HG03439 (cell line): ENCODE data around the gene GPRC5B.

Source experiments
- ATAC-seq: cut with Tn5 transposase; IDR thresholded peaks from one replicate; pipeline ENCODE4 v1.9.1; 2021; ENCODE audit warnings: mild to moderate bottlenecking, moderate library complexity; ENCODE audit not compliant: unreplicated experiment

The GPRC5B gene

GRCh38 chr16:19874026-19874425 lies 10.6 kb downstream of the GPRC5B start:
- ATAC-seq = no peak

- no peak for ATAC-seq
Observed at GRCh38 chr16:19872935-19873334, 11.7 kb downstream of the GPRC5B start.

GRCh38 chr16:19872179-19872863 lies 12.3 kb downstream of the GPRC5B start:
- no peak for ATAC-seq

- ATAC-seq = no peak
Observed at GRCh38 chr16:19871721-19872120, 12.9 kb downstream of the GPRC5B start.

GRCh38 chr16:19868421-19868820 lies 16.2 kb downstream of the GPRC5B start:
- no peak for ATAC-seq

GRCh38 chr16:19864566-19864965 lies 20.1 kb downstream of the GPRC5B start:
- no peak for ATAC-seq

GRCh38 chr16:19863990-19864389 lies 20.7 kb downstream of the GPRC5B start:
- no peak for ATAC-seq

GRCh38 chr16:19861811-19862327 lies 22.8 kb downstream of the GPRC5B start:
- ATAC-seq = no peak

GRCh38 chr16:19861133-19861532 lies 23.5 kb downstream of the GPRC5B start:
- ATAC-seq = no peak

DNA sequence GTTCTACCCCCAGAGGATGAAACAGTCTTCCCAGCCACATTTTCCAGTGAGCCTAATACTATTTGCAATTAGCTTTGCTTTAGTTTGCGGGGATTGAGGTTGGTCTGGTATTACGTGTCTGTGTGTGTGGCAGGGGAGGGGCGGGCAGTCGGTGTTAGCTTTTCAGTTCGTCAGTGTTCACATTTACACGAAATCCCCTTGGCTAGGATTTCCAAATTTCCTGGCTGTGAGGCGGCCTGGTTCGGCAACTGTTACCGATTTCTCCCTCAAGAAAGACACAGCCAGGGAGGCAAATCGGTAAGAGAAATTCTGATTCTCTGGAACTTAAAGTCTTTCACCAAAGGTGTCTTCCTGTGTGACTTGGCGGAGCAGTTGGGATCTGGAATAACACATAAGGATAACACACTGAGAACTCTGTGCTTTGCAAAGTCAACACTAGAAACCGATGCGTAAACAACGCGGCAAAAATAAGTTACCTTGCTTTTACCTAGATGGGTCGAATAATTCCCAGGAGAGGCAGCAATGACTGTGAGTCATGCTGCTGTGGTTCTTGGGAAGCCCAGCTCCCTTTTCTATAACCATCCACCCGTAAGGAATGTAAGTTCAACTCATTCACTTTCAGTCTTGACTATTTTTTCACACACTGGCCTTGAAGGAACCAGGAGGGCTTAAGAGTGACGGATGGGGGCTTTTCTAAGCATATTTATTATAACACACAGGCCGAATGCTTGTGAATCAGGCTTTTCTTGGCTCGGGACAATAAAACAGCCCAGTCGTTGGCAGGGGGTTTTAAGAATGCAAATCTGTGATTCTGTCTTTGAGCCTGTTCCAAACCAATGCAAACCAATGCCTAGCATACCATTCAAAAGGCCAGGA lies 24.2 kb downstream of the GPRC5B start:
- no peak for ATAC-seq

GRCh38 chr16:19859603-19860002 lies 25.0 kb downstream of the GPRC5B start:
- ATAC-seq = no peak

- ATAC-seq = no peak
Observed at GRCh38 chr16:19859166-19859565, 25.5 kb downstream of the GPRC5B start.

GRCh38 chr16:19858340-19859018 lies 26.2 kb downstream of the GPRC5B start:
- ATAC-seq = no peak

DNA sequence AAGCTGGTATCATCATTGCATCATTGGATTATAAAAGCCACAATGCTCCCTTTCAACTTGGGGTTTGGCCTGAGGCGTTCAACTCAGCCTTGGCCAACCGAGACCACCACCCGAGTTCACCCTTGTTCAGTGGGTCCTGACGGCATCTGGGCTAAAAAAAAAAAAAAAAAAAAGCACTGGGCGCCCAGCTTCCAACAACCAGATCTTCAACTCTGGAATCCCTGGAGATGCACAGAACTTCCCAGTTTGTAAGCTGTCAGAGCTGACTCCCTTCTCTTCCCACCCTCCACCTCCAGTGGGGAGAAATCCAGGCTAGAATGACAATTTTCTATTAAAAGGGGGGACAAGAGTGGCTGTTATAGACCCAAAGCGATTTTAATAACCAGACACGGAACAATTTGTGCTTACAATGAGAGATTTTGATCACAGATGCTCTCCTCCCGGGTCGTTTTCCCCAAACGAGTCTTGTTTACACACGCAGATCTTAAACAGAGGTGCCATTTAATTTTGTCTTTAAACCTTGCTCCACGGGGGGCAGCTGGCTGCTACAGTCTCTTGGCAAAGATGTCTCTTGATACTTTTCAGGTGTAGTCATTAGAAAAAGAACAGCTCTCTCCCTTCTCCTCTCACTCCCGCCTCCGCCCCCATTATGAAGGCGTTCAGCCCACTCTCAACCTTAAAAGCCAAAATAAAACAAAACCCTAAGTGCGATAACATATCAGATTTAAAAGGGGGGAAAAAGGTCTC lies 26.9 kb downstream of the GPRC5B start:
- ATAC-seq = no peak

- no peak for ATAC-seq
Observed at GRCh38 chr16:19856120-19856519, 28.5 kb downstream of the GPRC5B start.

DNA sequence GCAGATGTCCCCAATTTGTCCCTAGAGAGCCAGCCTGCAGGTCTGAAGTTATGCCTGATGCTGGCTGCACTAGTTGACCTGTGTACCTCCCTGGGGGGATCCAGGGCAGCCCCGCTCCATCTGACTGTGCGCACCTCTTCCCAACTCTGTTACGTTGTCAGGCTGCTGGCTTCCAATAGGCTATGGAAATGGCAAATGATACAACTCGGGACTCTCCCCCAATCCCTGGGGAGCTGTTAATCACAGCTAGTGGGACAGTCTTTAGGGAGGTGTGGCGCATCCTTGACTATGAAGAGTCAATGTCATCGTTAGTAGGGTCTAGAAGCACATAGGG lies 30.1 kb downstream of the GPRC5B start:
- no peak for ATAC-seq

DNA sequence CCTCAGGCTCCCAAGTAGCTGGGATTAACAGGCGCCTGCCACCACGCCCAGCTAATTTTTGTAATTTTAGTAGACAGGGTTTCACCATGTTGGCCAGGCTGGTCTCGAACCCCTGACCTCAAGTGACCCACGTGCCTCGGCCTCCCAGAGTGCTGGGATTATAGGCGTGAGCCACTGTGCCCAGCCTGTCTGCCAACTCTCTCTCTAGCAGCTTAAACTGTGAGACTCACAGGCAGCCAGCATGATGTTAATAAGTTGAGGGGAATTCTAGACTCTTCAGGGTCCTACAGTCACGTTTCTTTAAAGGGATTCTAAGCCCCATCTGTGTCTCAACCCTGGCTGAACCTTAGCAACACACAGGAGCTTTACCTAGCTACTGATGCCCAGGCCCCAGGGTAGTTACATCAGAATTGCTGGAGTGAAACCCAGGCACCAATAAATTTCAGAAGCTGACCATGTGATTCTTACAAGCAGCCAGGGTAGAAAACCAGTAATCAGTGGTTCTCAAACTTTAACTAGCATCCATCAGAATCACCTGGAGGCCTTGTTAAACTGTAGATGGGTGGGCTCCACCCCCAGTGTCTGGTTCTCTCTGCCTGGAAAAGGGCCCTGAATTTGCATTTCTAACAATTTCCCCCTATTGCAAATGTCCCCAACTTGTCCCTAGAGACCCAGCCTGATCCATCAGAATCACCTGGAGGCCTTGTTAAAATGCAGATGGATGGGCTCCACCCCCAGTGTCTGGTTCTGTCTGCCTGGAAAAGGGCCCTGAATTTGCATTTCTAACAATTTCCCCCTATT lies 30.7 kb downstream of the GPRC5B start:
- no peak for ATAC-seq

- no peak for ATAC-seq
Observed at GRCh38 chr16:19853132-19853741, 31.4 kb downstream of the GPRC5B start.

DNA sequence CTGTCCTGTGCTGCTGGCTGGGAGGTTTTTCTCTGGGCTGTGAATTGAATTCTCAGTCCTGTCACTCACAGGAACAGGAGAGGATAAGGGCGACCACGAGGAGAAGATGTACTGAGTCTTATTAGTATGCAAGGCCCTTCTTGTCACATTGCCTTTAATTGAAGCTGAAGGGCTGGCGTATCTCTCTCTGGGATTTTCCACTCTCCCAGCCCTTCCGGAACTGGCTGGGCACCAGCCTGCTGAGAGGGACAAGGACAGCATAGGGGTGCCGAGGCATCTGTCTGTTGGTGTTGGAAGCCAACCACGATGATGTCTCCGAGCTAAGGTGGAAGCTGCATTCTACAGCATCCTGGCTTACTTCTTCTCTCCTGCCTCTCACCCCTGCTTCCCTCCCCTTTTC lies 33.2 kb downstream of the GPRC5B start:
- no peak for ATAC-seq
